Lower leg skin (tissue), 3 donors: ENCODE measurements around the gene HNRNPU.

ENCODE experiments used
- CTCF ChIP-seq, 3 donors: fragments of 450-650 bp; IDR thresholded peaks; one replicate each; pipeline ENCODE4 v1.5.1; 2016; ENCODE audit warnings: antibody characterized with exemption in 3 of 3, mild to moderate bottlenecking in 3 of 3, moderate library complexity in 2 of 3
- POLR2A ChIP-seq, 2 donors: fragments of 450-650 bp; IDR thresholded peaks; one replicate each; pipeline ENCODE4 v1.6.1; 2016 to 2017; ENCODE audit warnings: antibody characterized with exemption in 2 of 2, mild to moderate bottlenecking in 1 of 2, moderate library complexity in 1 of 2

- TF ChIP-seq CTCF (IDR thresholded peaks at IDR 0.05): no peak
- TF ChIP-seq POLR2A (IDR thresholded peaks at IDR 0.05): no peak
Measured at GRCh38 chr1:244860078-244860477, 4.3 kb downstream of the HNRNPU start.
